SK-N-SH treated with all-trans-retinoic acid at 6 μM for 48 hours (cell line): ENCODE data around the gene MVD.

Experiments used
- BACH2 ChIP-seq: fragments of 250-450 bp; sonication (Bioruptor Pico); IDR thresholded peaks from 2 replicates; pipeline ENCODE4 v1.9.0; 2021; ENCODE audit warnings: mild to moderate bottlenecking, borderline replicate concordance
- PATZ1 ChIP-seq: fragments of 250-450 bp; sonication (Bioruptor Pico); IDR thresholded peaks from 2 replicates; pipeline ENCODE4 v1.8.0; 2020; ENCODE audit warnings: mild to moderate bottlenecking, moderate library complexity, borderline replicate concordance
- POU6F1 ChIP-seq: fragments of 250-450 bp; sonication (Bioruptor Pico); IDR thresholded peaks from 2 replicates; pipeline ENCODE4 v1.8.0; 2021; ENCODE audit warnings: low read depth, mild to moderate bottlenecking, moderate library complexity, borderline replicate concordance
- PPARA ChIP-seq: fragments of 250-450 bp; sonication (Bioruptor Pico); IDR thresholded peaks from 2 replicates; pipeline ENCODE4 v1.5.0; 2020; ENCODE audit warnings: mild to moderate bottlenecking, borderline replicate concordance
- ZFP3 ChIP-seq: fragments of 250-450 bp; sonication (Bioruptor Pico); IDR thresholded peaks from 2 replicates; pipeline ENCODE4 v1.5.0; 2020; ENCODE audit warnings: mild to moderate bottlenecking, moderate library complexity
- ZFP30 ChIP-seq: fragments of 450-650 bp; formaldehyde crosslinking; IDR thresholded peaks from 2 replicates; pipeline ENCODE4 v1.5.0; 2022; ENCODE audit warnings: mild to moderate bottlenecking, moderate library complexity
- ZNF565 ChIP-seq: fragments of 450-650 bp; formaldehyde crosslinking; conservative IDR thresholded peaks from 2 replicates; pipeline ENCODE4 v1.5.0; 2020; ENCODE audit warnings: low read depth, mild to moderate bottlenecking, moderate library complexity

DNA sequence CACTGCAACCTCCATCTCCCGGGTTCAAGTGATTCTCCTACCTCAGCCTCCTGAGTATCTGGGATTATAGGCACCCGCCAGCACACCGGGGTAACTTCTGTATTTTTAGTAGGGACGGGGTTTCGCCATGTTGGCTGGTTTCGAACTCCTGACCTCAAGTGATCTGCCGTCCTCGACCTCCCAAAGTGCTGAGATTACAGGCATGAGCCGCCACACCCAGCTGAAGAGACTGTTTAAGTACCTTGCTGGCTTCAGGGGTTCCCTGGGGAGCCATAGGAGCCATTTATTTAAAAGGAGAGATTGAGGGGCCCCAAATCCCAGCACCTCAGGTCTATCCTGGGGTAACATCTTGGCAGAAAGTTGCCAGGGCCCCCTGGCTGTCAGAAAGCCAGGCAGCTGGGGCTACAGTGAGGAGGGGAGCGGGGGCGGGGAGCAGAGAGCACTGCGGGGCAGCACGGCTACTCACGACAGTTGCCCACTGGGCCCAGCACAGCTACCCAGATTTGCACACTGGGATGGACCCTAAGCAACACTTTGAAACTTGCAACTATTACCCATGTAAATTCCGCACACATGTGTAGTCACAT lies 21.8 kb upstream of the MVD start:
- no peak for TF ChIP-seq PATZ1 (CRISPR knock-in tag)
- no peak for TF ChIP-seq PPARA (CRISPR knock-in tag)
- no peak for TF ChIP-seq BACH2 (CRISPR knock-in tag)
- TF ChIP-seq ZNF565 (CRISPR knock-in tag): no peak
- no peak for TF ChIP-seq ZFP30 (CRISPR knock-in tag)
- TF ChIP-seq POU6F1 (CRISPR knock-in tag): no peak
- TF ChIP-seq ZFP3 (CRISPR knock-in tag): no peak
